ENCODE results near the gene LY6G5B.
A peak's percentile ranks its signal among the peaks of the same experiment; 100 is the strongest.

DNA sequence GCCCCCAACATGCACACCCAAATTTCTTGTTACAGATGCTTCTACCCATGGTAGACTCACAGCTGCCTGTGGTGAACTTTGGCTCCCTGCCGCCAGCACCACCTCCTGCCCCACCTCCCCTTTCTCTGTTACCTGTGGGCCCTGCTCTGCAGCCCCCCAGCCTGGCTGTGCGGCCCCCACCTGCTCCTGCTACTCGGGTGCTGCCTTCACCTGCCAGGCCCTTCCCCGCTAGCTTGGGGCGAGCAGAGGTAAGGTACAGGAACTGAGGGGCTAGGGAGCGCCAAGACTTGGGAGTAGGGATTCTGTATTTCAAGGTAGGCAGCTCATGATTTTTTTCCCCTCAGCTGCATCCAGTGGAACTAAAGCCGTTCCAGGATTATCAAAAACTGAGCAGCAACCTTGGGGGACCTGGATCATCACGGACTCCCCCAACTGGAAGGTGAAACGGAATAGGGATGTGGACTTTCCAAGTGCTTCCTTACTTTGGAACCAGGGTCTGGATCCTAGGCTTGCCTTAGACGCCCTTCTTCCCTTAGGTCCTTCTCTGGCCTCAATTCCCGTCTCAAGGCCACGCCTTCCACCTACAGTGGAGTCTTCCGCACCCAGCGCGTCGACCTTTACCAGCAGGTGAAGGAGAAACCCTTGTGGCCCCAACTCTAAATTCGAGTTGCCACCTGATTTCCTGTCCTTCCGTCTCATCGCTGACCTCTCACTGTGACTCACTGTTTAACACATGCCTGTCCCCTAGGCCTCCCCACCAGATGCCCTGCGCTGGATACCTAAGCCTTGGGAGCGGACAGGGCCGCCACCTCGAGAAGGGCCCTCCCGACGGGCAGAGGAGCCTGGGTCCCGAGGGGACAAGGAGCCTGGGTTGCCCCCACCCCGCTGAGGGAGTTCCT is 32.8 kb upstream of the LY6G5B start:
- TF ChIP-seq EZH2 (IDR thresholded peaks at IDR 0.05) (no peak), POLR2AphosphoS5 (IDR thresholded peaks at IDR 0.05; ENCODE audit: borderline replicate concordance, low read depth, low read length) (peak; percentile 31; the same call in 1 of the 2 replicates)

Measured in SK-N-MC (cell line).